ENCODE measurements around the gene UTP4.

DNA sequence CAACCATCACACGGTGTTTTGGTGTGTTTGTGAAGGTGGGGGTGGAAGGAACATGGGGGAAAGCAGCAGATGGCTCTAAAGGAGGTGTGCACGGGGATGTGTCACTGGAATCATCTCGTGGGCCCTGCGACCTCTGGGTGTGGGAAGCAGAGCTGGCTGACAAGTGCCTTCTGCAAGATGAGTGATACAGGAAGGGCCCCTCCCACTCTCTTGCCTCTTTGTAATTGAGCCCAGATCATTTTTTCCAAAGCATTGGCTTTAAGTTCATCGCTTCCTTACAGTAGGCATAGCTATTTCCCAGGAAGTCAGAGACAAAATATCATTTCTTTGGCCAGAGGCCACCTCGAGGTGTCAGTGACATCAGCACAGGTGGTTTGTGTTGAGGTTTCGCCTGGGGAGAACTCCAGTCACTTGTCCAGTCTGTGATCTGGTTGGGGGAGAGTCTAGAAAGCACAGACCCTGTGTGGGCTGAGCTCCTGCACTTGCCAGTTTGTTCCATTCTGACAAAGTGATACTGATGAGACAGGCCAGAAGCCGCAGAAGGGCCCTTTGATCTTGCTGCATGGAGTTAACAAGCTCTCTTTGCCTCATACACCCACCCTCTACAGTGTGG, 33.9 kb downstream of the UTP4 start:
- TF ChIP-seq CTCF (IDR thresholded peaks at IDR 0.05) = no peak
- no peak for TF ChIP-seq POLR2A (IDR thresholded peaks at IDR 0.05)
